Measurements from ENCODE around the gene RFT1. TPM values are rescaled to one million over a fixed set of nuclear protein-coding genes. Genes with fewer than 3 reads are reported as not detected.

Gene RFT1
- 8.5 TPM for total RNA-seq
- long read RNA-seq, full-length matches to known transcripts = 17 of 23 reads
- long read RNA-seq, partial matches to known transcripts = 3 of 23 reads
- long read RNA-seq, other reads (novel, unspliced or antisense) = 3 of 23 reads

- ATAC-seq (peak; percentile 96), DNase-seq (peak; percentile 99)
- intact Hi-C loops (cut with micrococcal nuclease) = no loop called here
Measured at GRCh38 chr3:53130179-53131061, at the start of gene RFT1. RFT1 (minus strand) TSS chr3:53130435; CDS start chr3:53130400, 35 bp downstream.

- DNase-seq (no peak), ATAC-seq (no peak)
- intact Hi-C loops (cut with micrococcal nuclease) = no loop called here
Measured at GRCh38 chr3:53179580-53179979, 49.3 kb upstream of the RFT1 start.

- intact Hi-C loops (cut with micrococcal nuclease) = no loop called here
- DNase-seq (no peak), ATAC-seq (no peak)
Measured at GRCh38 chr3:53178246-53178645, 48.0 kb upstream of the RFT1 start.

GRCh38 chr3:53175613-53176540 lies 45.6 kb upstream of the RFT1 start:
- no peak for ATAC-seq

GRCh38 chr3:53174346-53175250 lies 44.4 kb upstream of the RFT1 start:
- ATAC-seq = no peak
- no peak for DNase-seq
- intact Hi-C loops (cut with micrococcal nuclease) = no loop called here

More at GRCh38 chr3:53175613-53176540, 45.6 kb upstream of the RFT1 start:
- intact Hi-C loops (cut with micrococcal nuclease) = no loop called here
- no peak for DNase-seq

- intact Hi-C loops (cut with micrococcal nuclease) = no loop called here
- ATAC-seq (peak; percentile 55), DNase-seq (no peak)
Measured at GRCh38 chr3:53173107-53173506, 42.9 kb upstream of the RFT1 start.

GRCh38 chr3:53171827-53172505 lies 41.7 kb upstream of the RFT1 start:
- no peak for DNase-seq
- intact Hi-C loops (cut with micrococcal nuclease) = no loop called here
- no peak for ATAC-seq

GRCh38 chr3:53171064-53171418 lies 40.8 kb upstream of the RFT1 start:
- DNase-seq (no peak), ATAC-seq (no peak)
- intact Hi-C loops (cut with micrococcal nuclease) = no loop called here

- ATAC-seq = no peak
- peak; percentile 50 for DNase-seq
- intact Hi-C loops (cut with micrococcal nuclease) = no loop called here
Measured at GRCh38 chr3:53170325-53171063, 40.3 kb upstream of the RFT1 start.

- intact Hi-C loops (cut with micrococcal nuclease) = no loop called here
- DNase-seq (no peak), ATAC-seq (peak; percentile 34)
Measured at GRCh38 chr3:53169832-53170324, 39.6 kb upstream of the RFT1 start.

- intact Hi-C loops (cut with micrococcal nuclease) = no loop called here
- DNase-seq = no peak
- ATAC-seq = no peak
Measured at GRCh38 chr3:53169045-53169831, 39.0 kb upstream of the RFT1 start.

GRCh38 chr3:53168175-53168923 lies 38.1 kb upstream of the RFT1 start:
- intact Hi-C loops (cut with micrococcal nuclease) = no loop called here
- ATAC-seq (peak; percentile 39), DNase-seq (no peak)

GRCh38 chr3:53167418-53168174 lies 37.4 kb upstream of the RFT1 start:
- intact Hi-C loops (cut with micrococcal nuclease) = no loop called here
- DNase-seq = no peak
- no peak for ATAC-seq

GRCh38 chr3:53166781-53167291 lies 36.6 kb upstream of the RFT1 start:
- ATAC-seq (peak; percentile 78), DNase-seq (peak; percentile 79)
- intact Hi-C loops (cut with micrococcal nuclease) = no loop called here

- DNase-seq (no peak), ATAC-seq (no peak)
- intact Hi-C loops (cut with micrococcal nuclease) = no loop called here
Measured at GRCh38 chr3:53166206-53166605, 36.0 kb upstream of the RFT1 start.

Measured in left ventricle myocardium superior (tissue), 1 donor.